ENCODE measurements around the gene FCN3.

DNA sequence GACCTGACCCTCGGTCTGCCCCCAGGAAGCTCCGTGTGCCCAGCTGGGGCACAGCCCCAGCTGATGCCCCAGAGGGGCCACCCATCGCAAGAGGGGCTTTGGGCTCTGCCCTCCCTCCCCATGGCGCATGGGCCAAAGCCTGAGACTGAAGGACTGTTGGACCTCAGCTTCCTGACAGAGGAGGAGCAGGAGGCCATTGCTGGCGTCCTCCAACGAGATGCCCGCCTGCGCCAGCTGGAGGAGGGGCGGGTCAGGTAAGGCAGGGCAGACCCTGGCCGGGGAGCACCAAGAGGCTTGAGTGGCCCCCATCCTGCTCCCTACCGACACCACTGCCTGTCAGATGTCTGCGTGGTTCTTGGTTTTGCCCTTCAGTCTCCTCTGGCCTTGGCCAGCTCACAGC, 29.4 kb downstream of the FCN3 start:
- TF ChIP-seq POLR2A (IDR thresholded peaks at IDR 0.05; ENCODE audit: low read depth), result no peak
- TF ChIP-seq, protein P1, sequence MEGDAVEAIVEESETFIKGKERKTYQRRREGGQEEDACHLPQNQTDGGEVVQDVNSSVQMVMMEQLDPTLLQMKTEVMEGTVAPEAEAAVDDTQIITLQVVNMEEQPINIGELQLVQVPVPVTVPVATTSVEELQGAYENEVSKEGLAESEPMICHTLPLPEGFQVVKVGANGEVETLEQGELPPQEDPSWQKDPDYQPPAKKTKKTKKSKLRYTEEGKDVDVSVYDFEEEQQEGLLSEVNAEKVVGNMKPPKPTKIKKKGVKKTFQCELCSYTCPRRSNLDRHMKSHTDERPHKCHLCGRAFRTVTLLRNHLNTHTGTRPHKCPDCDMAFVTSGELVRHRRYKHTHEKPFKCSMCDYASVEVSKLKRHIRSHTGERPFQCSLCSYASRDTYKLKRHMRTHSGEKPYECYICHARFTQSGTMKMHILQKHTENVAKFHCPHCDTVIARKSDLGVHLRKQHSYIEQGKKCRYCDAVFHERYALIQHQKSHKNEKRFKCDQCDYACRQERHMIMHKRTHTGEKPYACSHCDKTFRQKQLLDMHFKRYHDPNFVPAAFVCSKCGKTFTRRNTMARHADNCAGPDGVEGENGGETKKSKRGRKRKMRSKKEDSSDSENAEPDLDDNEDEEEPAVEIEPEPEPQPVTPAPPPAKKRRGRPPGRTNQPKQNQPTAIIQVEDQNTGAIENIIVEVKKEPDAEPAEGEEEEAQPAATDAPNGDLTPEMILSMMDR (IDR thresholded peaks at IDR 0.05), result no peak
- no peak for TF ChIP-seq POLR2AphosphoS5 (IDR thresholded peaks at IDR 0.05)
- no peak for TF ChIP-seq EP300 (IDR thresholded peaks at IDR 0.05)
